ENCODE data around the gene SCNN1A. TPM values are rescaled to one million over a fixed set of nuclear protein-coding genes. Genes with fewer than 3 reads are reported as not detected.
A peak's percentile ranks its signal among the peaks of the same experiment; 100 is the strongest.

Gene SCNN1A
- total and polyA plus RNA-seq, 2 of the 13 experiments (the other 11 are each of a cell fraction or from before 2014, with no cell fraction given), result 1.5 to 14.6 TPM

- TF ChIP-seq TFDP1 (CRISPR knock-in tag; IDR thresholded peaks at IDR 0.05; ENCODE audit: borderline replicate concordance) (peak; percentile 60; the same call in 1 of the 2 replicates), SNAPC4 (CRISPR knock-in tag; IDR thresholded peaks at IDR 0.05) (0 out of 2 replicates have a peak, but pooled peaks have one; percentile 62), FOXA3 (CRISPR knock-in tag; IDR thresholded peaks at IDR 0.05) (peak; percentile 5; the same call in 1 of the 2 replicates), SALL1 (CRISPR knock-in tag; IDR thresholded peaks at IDR 0.05) (peak; percentile 45; the same call in 1 of the 2 replicates), MYC (CRISPR knock-in tag; IDR thresholded peaks at IDR 0.05; ENCODE audit: borderline replicate concordance) (peak; percentile 84), HDAC6 (IDR thresholded peaks at IDR 0.05; ENCODE audit: low read depth, low read length) (no peak), IKZF5 (CRISPR knock-in tag; IDR thresholded peaks at IDR 0.05) (0 out of 2 replicates have a peak, but pooled peaks have one; percentile 37), ZNF576 (CRISPR knock-in tag; IDR thresholded peaks at IDR 0.05) (no peak), ZNF331 (CRISPR knock-in tag; IDR thresholded peaks at IDR 0.05) (peak; percentile 50; the same call in 1 of the 2 replicates), KLF13 (CRISPR knock-in tag; IDR thresholded peaks at IDR 0.05) (no peak), ZGPAT (CRISPR knock-in tag; IDR thresholded peaks at IDR 0.05) (peak; percentile 21; the same call in 1 of the 2 replicates), SETDB1 (CRISPR knock-in tag; IDR thresholded peaks at IDR 0.05; ENCODE audit: borderline replicate concordance) (0 out of 2 replicates have a peak, but pooled peaks have one; percentile 74), MIXL1 (CRISPR knock-in tag; IDR thresholded peaks at IDR 0.05) (0 out of 2 replicates have a peak, but pooled peaks have one; percentile 14)
Observed at GRCh38 chr12:6376079-6376869, 911 bp upstream of the SCNN1A start (continued).

All from HepG2 (cell line).